Inflammatory macrophage treated with lipopolysaccharide for 4 hours (primary cell): Measurements from ENCODE around the gene FRS2.

ENCODE experiments used
- DNase-seq: peaks from one replicate; pipeline ENCODE4 v3.0.0-alpha.2; 2020

The FRS2 gene

GRCh38 chr12:69502345-69503081, 32.3 kb downstream of the FRS2 start:
- no peak for DNase-seq

GRCh38 chr12:69508091-69508490, 37.9 kb downstream of the FRS2 start:
- no peak for DNase-seq

GRCh38 chr12:69508621-69509020, 38.4 kb downstream of the FRS2 start:
- DNase-seq: no peak

GRCh38 chr12:69509308-69509736, 39.1 kb downstream of the FRS2 start:
- DNase-seq: no peak

GRCh38 chr12:69509904-69510827, 40.0 kb downstream of the FRS2 start:
- DNase-seq: no peak

- no peak for DNase-seq
These were observed 40.8 kb downstream of the FRS2 start for GRCh38 chr12:69511016-69511415.

GRCh38 chr12:69511469-69512267, 41.5 kb downstream of the FRS2 start:
- DNase-seq: no peak

GRCh38 chr12:69512820-69513219, 42.6 kb downstream of the FRS2 start:
- no peak for DNase-seq

GRCh38 chr12:69513297-69513696, 43.1 kb downstream of the FRS2 start:
- no peak for DNase-seq

- DNase-seq: no peak
These were observed 43.9 kb downstream of the FRS2 start for GRCh38 chr12:69514111-69514510.

- DNase-seq: no peak
These were observed 44.7 kb downstream of the FRS2 start for GRCh38 chr12:69514845-69515244.

- DNase-seq: no peak
These were observed 45.3 kb downstream of the FRS2 start for GRCh38 chr12:69515394-69515930.

- no peak for DNase-seq
These were observed 46.8 kb downstream of the FRS2 start for GRCh38 chr12:69516950-69517349.

- no peak for DNase-seq
These were observed 47.2 kb downstream of the FRS2 start for GRCh38 chr12:69517406-69517805.

- no peak for DNase-seq
These were observed 49.7 kb downstream of the FRS2 start for GRCh38 chr12:69519871-69520270.

- DNase-seq: no peak
These were observed 53.5 kb downstream of the FRS2 start for GRCh38 chr12:69523433-69524330.

GRCh38 chr12:69524331-69524630, 54.1 kb downstream of the FRS2 start:
- no peak for DNase-seq

- no peak for DNase-seq
These were observed 54.7 kb downstream of the FRS2 start for GRCh38 chr12:69524755-69525469.

GRCh38 chr12:69527506-69528272, 57.5 kb downstream of the FRS2 start:
- DNase-seq: no peak

- DNase-seq: no peak
These were observed 58.8 kb downstream of the FRS2 start for GRCh38 chr12:69529021-69529420.

GRCh38 chr12:69533844-69534243, 63.7 kb downstream of the FRS2 start:
- no peak for DNase-seq
